Measurements from ENCODE around the gene ZIC1. TPM values are rescaled to one million over a fixed set of nuclear protein-coding genes. Genes with fewer than 3 reads are reported as not detected.

Gene ZIC1
- total and polyA plus RNA-seq, 2 of the 13 experiments (the other 11 are each of a cell fraction or from before 2014, with no cell fraction given): not detected

DNA sequence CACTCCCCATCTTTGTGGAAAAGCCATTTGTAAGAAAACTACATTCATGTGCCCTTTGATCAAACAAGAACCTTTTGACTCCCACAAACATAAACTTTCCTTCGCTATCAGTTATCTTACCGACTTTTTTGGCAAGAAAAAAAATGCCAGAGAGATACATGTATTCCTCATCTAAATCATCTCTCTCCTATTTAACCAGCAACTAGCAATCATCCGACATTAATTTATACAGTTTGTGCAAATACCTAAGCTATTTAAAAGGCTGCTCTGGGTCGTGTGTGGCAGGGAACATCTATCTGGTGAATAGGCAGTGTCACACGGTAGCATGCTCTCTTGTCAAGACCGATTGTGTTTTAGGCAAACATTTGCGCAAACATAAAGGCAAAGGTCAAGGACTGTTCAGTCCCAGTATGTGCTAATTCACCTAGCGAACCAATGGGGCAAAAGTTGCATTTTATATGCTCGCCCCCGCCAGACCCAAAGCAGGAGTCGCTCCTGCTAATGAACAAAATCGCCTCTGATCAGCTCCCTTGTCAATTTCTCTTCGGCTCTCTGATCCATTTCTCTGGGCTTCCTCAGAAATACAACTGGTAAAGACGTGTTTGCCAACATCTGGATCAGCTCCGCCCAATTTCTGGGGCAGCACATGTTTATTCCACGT lies 40.5 kb upstream of the ZIC1 start (continued):
- TF ChIP-seq SP5 (CRISPR knock-in tag; IDR thresholded peaks at IDR 0.05; ENCODE audit: borderline replicate concordance, low read depth): peak; percentile 34; the same call in 1 of the 2 replicates
- TF ChIP-seq, protein P1, sequence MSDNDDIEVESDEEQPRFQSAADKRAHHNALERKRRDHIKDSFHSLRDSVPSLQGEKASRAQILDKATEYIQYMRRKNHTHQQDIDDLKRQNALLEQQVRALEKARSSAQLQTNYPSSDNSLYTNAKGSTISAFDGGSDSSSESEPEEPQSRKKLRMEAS (IDR thresholded peaks at IDR 0.05): peak; percentile 66
- TF ChIP-seq, protein P2, sequence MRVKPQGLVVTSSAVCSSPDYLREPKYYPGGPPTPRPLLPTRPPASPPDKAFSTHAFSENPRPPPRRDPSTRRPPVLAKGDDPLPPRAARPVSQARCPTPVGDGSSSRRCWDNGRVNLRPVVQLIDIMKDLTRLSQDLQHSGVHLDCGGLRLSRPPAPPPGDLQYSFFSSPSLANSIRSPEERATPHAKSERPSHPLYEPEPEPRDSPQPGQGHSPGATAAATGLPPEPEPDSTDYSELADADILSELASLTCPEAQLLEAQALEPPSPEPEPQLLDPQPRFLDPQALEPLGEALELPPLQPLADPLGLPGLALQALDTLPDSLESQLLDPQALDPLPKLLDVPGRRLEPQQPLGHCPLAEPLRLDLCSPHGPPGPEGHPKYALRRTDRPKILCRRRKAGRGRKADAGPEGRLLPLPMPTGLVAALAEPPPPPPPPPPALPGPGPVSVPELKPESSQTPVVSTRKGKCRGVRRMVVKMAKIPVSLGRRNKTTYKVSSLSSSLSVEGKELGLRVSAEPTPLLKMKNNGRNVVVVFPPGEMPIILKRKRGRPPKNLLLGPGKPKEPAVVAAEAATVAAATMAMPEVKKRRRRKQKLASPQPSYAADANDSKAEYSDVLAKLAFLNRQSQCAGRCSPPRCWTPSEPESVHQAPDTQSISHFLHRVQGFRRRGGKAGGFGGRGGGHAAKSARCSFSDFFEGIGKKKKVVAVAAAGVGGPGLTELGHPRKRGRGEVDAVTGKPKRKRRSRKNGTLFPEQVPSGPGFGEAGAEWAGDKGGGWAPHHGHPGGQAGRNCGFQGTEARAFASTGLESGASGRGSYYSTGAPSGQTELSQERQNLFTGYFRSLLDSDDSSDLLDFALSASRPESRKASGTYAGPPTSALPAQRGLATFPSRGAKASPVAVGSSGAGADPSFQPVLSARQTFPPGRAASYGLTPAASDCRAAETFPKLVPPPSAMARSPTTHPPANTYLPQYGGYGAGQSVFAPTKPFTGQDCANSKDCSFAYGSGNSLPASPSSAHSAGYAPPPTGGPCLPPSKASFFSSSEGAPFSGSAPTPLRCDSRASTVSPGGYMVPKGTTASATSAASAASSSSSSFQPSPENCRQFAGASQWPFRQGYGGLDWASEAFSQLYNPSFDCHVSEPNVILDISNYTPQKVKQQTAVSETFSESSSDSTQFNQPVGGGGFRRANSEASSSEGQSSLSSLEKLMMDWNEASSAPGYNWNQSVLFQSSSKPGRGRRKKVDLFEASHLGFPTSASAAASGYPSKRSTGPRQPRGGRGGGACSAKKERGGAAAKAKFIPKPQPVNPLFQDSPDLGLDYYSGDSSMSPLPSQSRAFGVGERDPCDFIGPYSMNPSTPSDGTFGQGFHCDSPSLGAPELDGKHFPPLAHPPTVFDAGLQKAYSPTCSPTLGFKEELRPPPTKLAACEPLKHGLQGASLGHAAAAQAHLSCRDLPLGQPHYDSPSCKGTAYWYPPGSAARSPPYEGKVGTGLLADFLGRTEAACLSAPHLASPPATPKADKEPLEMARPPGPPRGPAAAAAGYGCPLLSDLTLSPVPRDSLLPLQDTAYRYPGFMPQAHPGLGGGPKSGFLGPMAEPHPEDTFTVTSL (CRISPR knock-in tag; IDR thresholded peaks at IDR 0.05; ENCODE audit: borderline replicate concordance): peak; percentile 87
- TF ChIP-seq, protein P3, sequence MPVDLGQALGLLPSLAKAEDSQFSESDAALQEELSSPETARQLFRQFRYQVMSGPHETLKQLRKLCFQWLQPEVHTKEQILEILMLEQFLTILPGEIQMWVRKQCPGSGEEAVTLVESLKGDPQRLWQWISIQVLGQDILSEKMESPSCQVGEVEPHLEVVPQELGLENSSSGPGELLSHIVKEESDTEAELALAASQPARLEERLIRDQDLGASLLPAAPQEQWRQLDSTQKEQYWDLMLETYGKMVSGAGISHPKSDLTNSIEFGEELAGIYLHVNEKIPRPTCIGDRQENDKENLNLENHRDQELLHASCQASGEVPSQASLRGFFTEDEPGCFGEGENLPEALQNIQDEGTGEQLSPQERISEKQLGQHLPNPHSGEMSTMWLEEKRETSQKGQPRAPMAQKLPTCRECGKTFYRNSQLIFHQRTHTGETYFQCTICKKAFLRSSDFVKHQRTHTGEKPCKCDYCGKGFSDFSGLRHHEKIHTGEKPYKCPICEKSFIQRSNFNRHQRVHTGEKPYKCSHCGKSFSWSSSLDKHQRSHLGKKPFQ (CRISPR knock-in tag; IDR thresholded peaks at IDR 0.05; ENCODE audit: insufficient replicate concordance): no peak
- TF ChIP-seq, protein P4, sequence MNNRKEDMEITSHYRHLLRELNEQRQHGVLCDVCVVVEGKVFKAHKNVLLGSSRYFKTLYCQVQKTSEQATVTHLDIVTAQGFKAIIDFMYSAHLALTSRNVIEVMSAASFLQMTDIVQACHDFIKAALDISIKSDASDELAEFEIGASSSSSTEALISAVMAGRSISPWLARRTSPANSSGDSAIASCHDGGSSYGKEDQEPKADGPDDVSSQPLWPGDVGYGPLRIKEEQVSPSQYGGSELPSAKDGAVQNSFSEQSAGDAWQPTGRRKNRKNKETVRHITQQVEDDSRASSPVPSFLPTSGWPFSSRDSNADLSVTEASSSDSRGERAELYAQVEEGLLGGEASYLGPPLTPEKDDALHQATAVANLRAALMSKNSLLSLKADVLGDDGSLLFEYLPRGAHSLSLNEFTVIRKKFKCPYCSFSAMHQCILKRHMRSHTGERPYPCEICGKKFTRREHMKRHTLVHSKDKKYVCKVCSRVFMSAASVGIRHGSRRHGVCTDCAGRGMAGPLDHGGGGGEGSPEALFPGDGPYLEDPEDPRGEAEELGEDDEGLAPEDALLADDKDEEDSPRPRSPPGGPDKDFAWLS (CRISPR knock-in tag; IDR thresholded peaks at IDR 0.05; ENCODE audit: borderline replicate concordance): no peak
- TF ChIP-seq, protein P5, sequence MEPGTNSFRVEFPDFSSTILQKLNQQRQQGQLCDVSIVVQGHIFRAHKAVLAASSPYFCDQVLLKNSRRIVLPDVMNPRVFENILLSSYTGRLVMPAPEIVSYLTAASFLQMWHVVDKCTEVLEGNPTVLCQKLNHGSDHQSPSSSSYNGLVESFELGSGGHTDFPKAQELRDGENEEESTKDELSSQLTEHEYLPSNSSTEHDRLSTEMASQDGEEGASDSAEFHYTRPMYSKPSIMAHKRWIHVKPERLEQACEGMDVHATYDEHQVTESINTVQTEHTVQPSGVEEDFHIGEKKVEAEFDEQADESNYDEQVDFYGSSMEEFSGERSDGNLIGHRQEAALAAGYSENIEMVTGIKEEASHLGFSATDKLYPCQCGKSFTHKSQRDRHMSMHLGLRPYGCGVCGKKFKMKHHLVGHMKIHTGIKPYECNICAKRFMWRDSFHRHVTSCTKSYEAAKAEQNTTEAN (CRISPR knock-in tag; conservative IDR thresholded peaks at IDR 0.05): 0 out of 2 replicates have a peak, but pooled peaks have one; percentile 22
- TF ChIP-seq ZFP41 (CRISPR knock-in tag; IDR thresholded peaks at IDR 0.05; ENCODE audit: borderline replicate concordance): no peak
- 0 out of 2 replicates have a peak, but pooled peaks have one; percentile 37 for TF ChIP-seq DPF2 (CRISPR knock-in tag; IDR thresholded peaks at IDR 0.05; ENCODE audit: borderline replicate concordance, low read depth)
- TF ChIP-seq ISL2 (CRISPR knock-in tag; IDR thresholded peaks at IDR 0.05): peak; percentile 67; the same call in 1 of the 2 replicates
- TF ChIP-seq NCOA2 (CRISPR knock-in tag; IDR thresholded peaks at IDR 0.05): peak; percentile 80
- TF ChIP-seq, protein P6, sequence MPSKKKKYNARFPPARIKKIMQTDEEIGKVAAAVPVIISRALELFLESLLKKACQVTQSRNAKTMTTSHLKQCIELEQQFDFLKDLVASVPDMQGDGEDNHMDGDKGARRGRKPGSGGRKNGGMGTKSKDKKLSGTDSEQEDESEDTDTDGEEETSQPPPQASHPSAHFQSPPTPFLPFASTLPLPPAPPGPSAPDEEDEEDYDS (CRISPR knock-in tag; IDR thresholded peaks at IDR 0.05): no peak
- TF ChIP-seq NFKB2 (CRISPR knock-in tag; IDR thresholded peaks at IDR 0.05; ENCODE audit: borderline replicate concordance): no peak
- peak; percentile 54; the same call in 1 of the 2 replicates for TF ChIP-seq KDM4B (CRISPR knock-in tag; IDR thresholded peaks at IDR 0.05)
- TF ChIP-seq CBX5 (CRISPR knock-in tag; IDR thresholded peaks at IDR 0.05; ENCODE audit: borderline replicate concordance): peak; percentile 53; the same call in 1 of the 2 replicates
- peak; percentile 43; the same call in 1 of the 2 replicates for TF ChIP-seq ELF3 (CRISPR knock-in tag; IDR thresholded peaks at IDR 0.05)
- no peak for TF ChIP-seq JUN (CRISPR knock-in tag; IDR thresholded peaks at IDR 0.05)
- TF ChIP-seq TBL1XR1 (IDR thresholded peaks at IDR 0.05; ENCODE audit: borderline replicate concordance, low read length, partially characterized antibody): no peak
